Naive thymus-derived CD4-positive, alpha-beta T cell (primary cell): ENCODE data around the gene CXCR2. TPM values are rescaled to one million over a fixed set of nuclear protein-coding genes. Genes with fewer than 3 reads are reported as not detected.

Experiments
- ATAC-seq: fragments of 150-1000 bp; cut with Tn5 transposase; 2 replicates; pipeline ENCODE4 v1.10.0; 2021; ENCODE audit warnings: mild to moderate bottlenecking, moderate library complexity
- CTCF ChIA-PET: fragments of 350-600 bp; sonication (Branson Sonifier 250); formaldehyde crosslinking; loops from one replicate; lab custom pipeline; 2021; ENCODE audit warnings: antibody characterized with exemption; lab: Charles Lee
- POLR2A ChIA-PET: fragments of 350-600 bp; sonication (Branson Sonifier 250); formaldehyde crosslinking; loops from one replicate; lab custom pipeline; 2021; ENCODE audit warnings: antibody characterized with exemption, inconsistent platforms; lab: Charles Lee
- DNase-seq, 9 donors: peaks; one replicate each; pipeline versions ENCODE4 v3.0.0 to v3.0.0-alpha.2; 2020 to 2022; ENCODE audit warnings: mixed read lengths in 1 of 9
- H3K27ac ChIP-seq: one replicate; pipeline ENCODE4 v1.7.0; 2013; ENCODE audit warnings: mild to moderate bottlenecking, low read depth, low read length, moderate library complexity
- H3K27me3 ChIP-seq, 2 donors: one replicate each; pipeline ENCODE4 v1.7.0; 2013; ENCODE audit warnings: low read length in 2 of 2, mild to moderate bottlenecking in 2 of 2, moderate library complexity in 2 of 2; ENCODE audit not compliant: control insufficient read depth in 2 of 2, insufficient read depth in 2 of 2
- H3K36me3 ChIP-seq, 3 experiments: 1 replicate in 2 of 3; 2 replicates in 1 of 3; pipeline ENCODE4 v1.7.0; 2013; ENCODE audit warnings: low read length in 3 of 3, mild to moderate bottlenecking in 3 of 3, moderate library complexity in 1 of 3; ENCODE audit not compliant: insufficient read depth in 3 of 3, control insufficient read depth in 2 of 3
- H3K4me1 ChIP-seq, 2 donors: one replicate each; pipeline ENCODE4 v1.7.0; 2013; ENCODE audit warnings: low read length in 2 of 2, mild to moderate bottlenecking in 2 of 2, moderate library complexity in 1 of 2; ENCODE audit not compliant: control insufficient read depth in 2 of 2, insufficient read depth in 2 of 2
- H3K4me3 ChIP-seq: 2 replicates; pipeline ENCODE4 v1.7.0; 2013; ENCODE audit warnings: mild to moderate bottlenecking, low read length
- H3K9me3 ChIP-seq, 3 experiments: 1 replicate in 2 of 3; 2 replicates in 1 of 3; pipeline ENCODE4 v1.7.0; 2013; ENCODE audit warnings: low read length in 3 of 3; ENCODE audit not compliant: control insufficient read depth in 2 of 3
- H3K27ac Mint-ChIP-seq, 9 donors: one replicate each; pipeline ENCODE4 v1.8.0; 2020 to 2022; ENCODE audit warnings: mixed read lengths in 9 of 9, mild to moderate bottlenecking in 8 of 9, moderate library complexity in 5 of 9, inconsistent platforms in 2 of 9
- H3K27me3 Mint-ChIP-seq, 5 donors: one replicate each; pipeline ENCODE4 v1.8.0; 2021 to 2022; ENCODE audit warnings: mixed read lengths in 5 of 5, mild to moderate bottlenecking in 1 of 5
- H3K36me3 Mint-ChIP-seq, 5 donors: one replicate each; pipeline ENCODE4 v1.8.0; 2020 to 2022; ENCODE audit warnings: mixed read lengths in 5 of 5, mild to moderate bottlenecking in 3 of 5, inconsistent platforms in 1 of 5
- H3K4me1 Mint-ChIP-seq, 7 donors: one replicate each; pipeline ENCODE4 v1.8.0; 2020 to 2022; ENCODE audit warnings: mixed read lengths in 7 of 7, mild to moderate bottlenecking in 3 of 7, inconsistent platforms in 1 of 7
- H3K4me3 Mint-ChIP-seq, 10 donors: one replicate each; pipeline ENCODE4 v1.8.0; 2020 to 2022; ENCODE audit warnings: mild to moderate bottlenecking in 10 of 10, mixed read lengths in 10 of 10, moderate library complexity in 6 of 10, inconsistent platforms in 2 of 10
- H3K9me3 Mint-ChIP-seq, 11 donors: one replicate each; pipeline ENCODE4 v1.8.0; 2020 to 2022; ENCODE audit warnings: mixed read lengths in 11 of 11, mild to moderate bottlenecking in 4 of 11, inconsistent platforms in 1 of 11, moderate library complexity in 1 of 11
- intact Hi-C, 2 donors: fragments of 100-400 bp; cut with micrococcal nuclease; formaldehyde crosslinking; loops; one replicate each; pipeline ENCODE4 v1.15.1; 2023
- polyA plus RNA-seq, 2 donors: library from polyadenylated mRNA; unstranded; fragments of 300-500 nt; fragmentation: Illumina TruSeq; gene quantifications; one replicate each; pipeline ENCODE4 v1.2.3, GENCODE V29; 2021
- total RNA-seq, 6 experiments: library from RNA in 5 of 6; stranded (reverse) in 5 of 6; gene quantifications; 1 replicate in 5 of 6; 2 replicates in 1 of 6; pipeline ENCODE4 v1.2.3 and lab custom pipeline; 2021 to 2026

The CXCR2 gene
- total and polyA plus RNA-seq, 7 experiments from 2014 or later = 0.13 to 3.0 (median 0.73) TPM; not detected in 4

- peaks cover 0 to 14% (median 8%) of the 10 kb centered on the region in 7 donors for H3K4me1 Mint-ChIP-seq
- ATAC-seq (peak; percentile 97), DNase-seq (peak; percentile 29 to 79 (median 70))
- H3K27ac ChIP-seq = no peak overlapping the region
- H3K9me3 Mint-ChIP-seq = no peaks in the 10 kb centered on the region
- POLR2A ChIA-PET = interaction anchor here (0.9 to 1.5 kb wide), 2 partner anchors 76 to 84 kb away, joined by 3 to 5 read pairs; partner anchors contain the start of genes AAMP and PNKD
- CTCF ChIA-PET = interaction anchor here (0.7 to 2.8 kb wide), 5 partner anchors 18 to 73 kb away, joined by 3 to 13 read pairs (median 5); no protein-coding TSS in a partner anchor
- no peaks in the 10 kb centered on the region for H3K9me3 ChIP-seq
- H3K27me3 ChIP-seq = no peaks in the 10 kb centered on the region
- peaks cover 0 to 24% (median 0%) of the 10 kb centered on the region in 5 donors for H3K27me3 Mint-ChIP-seq
- H3K27ac Mint-ChIP-seq = peak overlapping the region in 1 of 9 donors; percentile 3
- no peak overlapping the region for H3K4me3 ChIP-seq
- H3K4me1 ChIP-seq = no peaks in the 10 kb centered on the region
- H3K4me3 Mint-ChIP-seq = no peak overlapping the region
- H3K36me3 ChIP-seq = no peaks in the 10 kb centered on the region
- intact Hi-C loops = loop anchor here (1.0 to 5.0 kb wide), 10 partner anchors 32 to 661 kb away; partner anchors contain the start of genes AAMP (in 2 of the 2), CATIP (in 2 of the 2), PNKD (in 2 of the 2) and TMBIM1 (in 1 of the 2)
- H3K36me3 Mint-ChIP-seq = no peaks in the 10 kb centered on the region
Observed at GRCh38 chr2:218186355-218186766, 60.5 kb downstream of the CXCR2 start.

Other genes starting within 250 kb of the CXCR2 start
- gene TNS1, start 123.0 kb upstream of the CXCR2 start, total RNA-seq = 1 to 10 TPM in 2 of 5 experiments, under 1 TPM in 3; 0.50 to 5.0 (median 0.81) TPM
- gene TNS1, start 123.0 kb upstream of the CXCR2 start, polyA plus RNA-seq = not detected
- gene RUFY4, start 56.8 kb upstream of the CXCR2 start, total RNA-seq = 1 to 10 TPM in 4 of 5 experiments, under 1 TPM in 1; 0.40 to 6.6 (median 2.4) TPM
- gene RUFY4, start 56.8 kb upstream of the CXCR2 start, polyA plus RNA-seq = not detected
- 1 to 10 TPM in 1 of 5 experiments, under 1 TPM in 2, not detected in 2; 0.16 to 1.0 (median 0.29) TPM for gene CXCR1, start 40.9 kb downstream of the CXCR2 start, total RNA-seq
- gene CXCR1, start 40.9 kb downstream of the CXCR2 start, polyA plus RNA-seq = under 1 TPM in 1 of 2 donors, not detected in 1; 0.20 TPM
- gene ARPC2, start 91.2 kb downstream of the CXCR2 start, total RNA-seq = 100 to 1,000 TPM; 330 to 694 (median 368) TPM
- 100 to 1,000 TPM; 628 to 638 TPM for gene ARPC2, start 91.2 kb downstream of the CXCR2 start, polyA plus RNA-seq
- gene GPBAR1, start 135.0 kb downstream of the CXCR2 start, total RNA-seq = 10 to 100 TPM in 1 of 5 experiments, 1 to 10 TPM in 3, under 1 TPM in 1; 0.80 to 12.9 (median 1.9) TPM
- gene GPBAR1, start 135.0 kb downstream of the CXCR2 start, polyA plus RNA-seq = under 1 TPM; 0.15 to 0.27 TPM
- 10 to 100 TPM; 54.1 to 67.0 (median 61.2) TPM for gene AAMP, start 144.1 kb downstream of the CXCR2 start, total RNA-seq
- gene AAMP, start 144.1 kb downstream of the CXCR2 start, polyA plus RNA-seq = 100 to 1,000 TPM in 1 of 2 donors, 10 to 100 TPM in 1; 98.6 to 108 TPM
- gene PNKD, start 144.5 kb downstream of the CXCR2 start, total RNA-seq = 10 to 100 TPM; 18.5 to 38.4 (median 25.2) TPM
- gene PNKD, start 144.5 kb downstream of the CXCR2 start, polyA plus RNA-seq = 100 to 1,000 TPM in 1 of 2 donors, 10 to 100 TPM in 1; 92.2 to 108 TPM
- gene TMBIM1, start 166.5 kb downstream of the CXCR2 start, total RNA-seq = 100 to 1,000 TPM in 2 of 5 experiments, 10 to 100 TPM in 3; 51.7 to 112 (median 83.8) TPM
- 100 to 1,000 TPM in 1 of 2 donors, 10 to 100 TPM in 1; 92.4 to 115 TPM for gene TMBIM1, start 166.5 kb downstream of the CXCR2 start, polyA plus RNA-seq
- gene CATIP, start 230.8 kb downstream of the CXCR2 start, total RNA-seq = under 1 TPM in 1 of 5 experiments, not detected in 4; 0.49 TPM
- not detected for gene CATIP, start 230.8 kb downstream of the CXCR2 start, polyA plus RNA-seq